Thymus (tissue), 11 donors: Measurements from ENCODE around the gene PRDM15. TPM values are rescaled to one million over a fixed set of nuclear protein-coding genes. Genes with fewer than 3 reads are reported as not detected.

Experiments used
- DNase-seq, 9 donors: peaks; one replicate each; pipeline ENCODE4 v3.0.0-alpha.2; 2013; ENCODE audit warnings: low spot score in 9 of 9, low read depth in 6 of 9, missing footprints in 1 of 9
- H3K27ac ChIP-seq, 2 donors: one replicate each; pipeline ENCODE4 v1.5.1; 2013; ENCODE audit warnings: control low read depth in 1 of 2, low read depth in 1 of 2, low read length in 1 of 2, mild to moderate bottlenecking in 1 of 2, moderate library complexity in 1 of 2
- H3K27me3 ChIP-seq, 2 donors: one replicate each; pipeline ENCODE4 v1.5.1; 2013; ENCODE audit warnings: low read length in 1 of 2; ENCODE audit not compliant: control insufficient read depth in 2 of 2, insufficient read depth in 1 of 2
- H3K36me3 ChIP-seq, 2 donors: one replicate each; pipeline ENCODE4 v1.5.1; 2013; ENCODE audit warnings: low read length in 1 of 2, mild to moderate bottlenecking in 1 of 2, moderate library complexity in 1 of 2; ENCODE audit not compliant: control insufficient read depth in 2 of 2, insufficient read depth in 2 of 2
- H3K4me1 ChIP-seq, 2 donors: one replicate each; pipeline ENCODE4 v1.5.1; 2013; ENCODE audit warnings: low read length in 2 of 2; ENCODE audit not compliant: control insufficient read depth in 2 of 2, insufficient read depth in 2 of 2
- H3K4me3 ChIP-seq, 2 donors: one replicate each; pipeline ENCODE4 v1.5.1; 2013; ENCODE audit warnings: low read length in 2 of 2, control low read depth in 1 of 2, mild to moderate bottlenecking in 1 of 2
- H3K9me3 ChIP-seq, 2 donors: one replicate each; pipeline ENCODE4 v1.5.1; 2013; ENCODE audit warnings: low read length in 1 of 2, mild to moderate bottlenecking in 1 of 2; ENCODE audit not compliant: control insufficient read depth in 2 of 2, insufficient read depth in 1 of 2
- WGBS: extraction: QIAGEN DNeasy Blood & Tissue Kit; methylation state at CpG from one replicate; pipeline ENCODE4 v1.1.7; 2013; 5-methylcytosine and 5-hydroxymethylcytosine counted together
- polyA plus RNA-seq: library from polyadenylated mRNA; stranded (reverse); fragments of 200-250 nt; gene quantifications from one replicate; pipeline ENCODE4 v1.2.3, GENCODE V29; 2013
- total RNA-seq: library from RNA; stranded (reverse); fragments of 120-200 nt; gene quantifications from one replicate; pipeline ENCODE4 v1.2.4, GENCODE V29; 2013
- donor health status: healthy.

The PRDM15 gene
- total and polyA plus RNA-seq, 2 donors: 4.0 to 6.1 TPM

DNA sequence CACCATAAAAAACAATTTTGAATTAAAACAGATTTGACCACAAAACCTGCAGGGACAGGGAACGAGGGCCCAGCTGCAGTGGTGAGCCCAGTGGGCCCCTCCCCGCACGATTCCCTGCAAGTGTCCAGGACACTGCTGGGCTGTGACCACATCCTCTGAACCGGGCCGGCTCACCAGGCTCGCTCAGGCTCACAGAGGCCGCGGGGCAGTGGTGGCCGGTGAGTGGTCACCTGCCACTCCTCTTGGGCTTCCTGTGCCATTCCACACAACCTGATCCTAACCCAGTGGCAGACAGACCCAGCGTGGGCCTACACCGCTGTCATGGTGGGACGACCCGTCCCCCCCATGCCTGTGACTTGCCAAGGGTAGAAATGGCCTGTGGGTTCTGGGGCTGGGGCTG lies 75.8 kb downstream of the PRDM15 start:
- peaks cover 0 to 3% of the 10 kb centered on the region in 2 donors for H3K9me3 ChIP-seq
- H3K27ac ChIP-seq: no peak overlapping the region
- H3K36me3 ChIP-seq: peaks cover 45 to 58% of the 10 kb centered on the region in 2 donors
- H3K4me3 ChIP-seq: no peak overlapping the region
- WGBS: 96% methylated on average over 13 of the region's 13 CpGs
- no peaks in the 10 kb centered on the region for H3K4me1 ChIP-seq
- no peaks in the 10 kb centered on the region for H3K27me3 ChIP-seq
- no peak for DNase-seq

DNA sequence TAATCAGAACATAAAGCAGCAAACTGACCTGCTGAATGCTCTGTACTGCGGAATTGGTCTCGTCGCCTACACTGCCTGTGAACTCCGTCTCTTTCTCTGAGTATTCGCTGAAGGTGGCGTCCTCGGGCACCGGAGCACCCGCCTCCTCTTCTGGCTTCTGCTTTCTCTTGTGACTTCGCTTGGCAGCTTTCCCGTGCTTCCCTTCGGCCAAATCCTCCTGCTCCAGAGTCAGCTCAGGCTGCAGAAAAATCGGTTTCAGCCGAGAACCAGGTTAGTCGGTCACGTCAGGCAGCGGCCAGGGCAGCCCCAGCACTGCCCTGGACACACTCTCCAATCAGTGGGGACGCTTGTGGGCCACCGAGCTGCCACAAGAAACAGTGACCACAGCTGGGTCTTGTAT lies 76.5 kb downstream of the PRDM15 start:
- H3K4me3 ChIP-seq: no peak overlapping the region
- H3K4me1 ChIP-seq: no peaks in the 10 kb centered on the region
- H3K27me3 ChIP-seq: no peaks in the 10 kb centered on the region
- WGBS: 92% methylated on average over 19 of the region's 19 CpGs
- no peak overlapping the region for H3K27ac ChIP-seq
- DNase-seq: no peak
- H3K36me3 ChIP-seq: peaks cover 47 to 56% of the 10 kb centered on the region in 2 donors
- peaks cover 0 to 3% of the 10 kb centered on the region in 2 donors for H3K9me3 ChIP-seq

DNA sequence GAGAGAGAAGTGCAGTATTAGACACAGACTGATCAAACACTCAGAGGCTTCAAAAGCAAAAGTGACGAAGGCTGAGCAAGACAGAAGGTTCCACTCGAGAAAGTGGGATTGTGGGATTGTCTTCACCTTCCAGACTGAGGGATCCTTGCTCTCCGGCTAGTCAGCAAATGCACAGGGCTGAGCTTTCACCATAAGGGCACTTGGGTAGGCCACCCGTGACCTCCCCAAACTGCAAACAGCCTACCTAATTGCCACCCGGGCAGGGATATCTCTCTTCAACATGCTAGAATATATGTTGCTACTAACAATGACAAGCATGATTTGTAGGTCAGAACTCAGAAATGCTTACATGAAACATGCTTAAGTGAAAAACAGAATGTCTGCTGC lies 77.0 kb downstream of the PRDM15 start:
- Histone ChIP-seq H3K36me3 (peaks cover 43 to 57% of the 10 kb centered on the region in 2 donors), H3K4me1 (no peaks in the 10 kb centered on the region), H3K27ac (peak overlapping the region in 1 of 2 donors; percentile 18), H3K4me3 (no peak overlapping the region), H3K9me3 (peaks cover 0 to 3% of the 10 kb centered on the region in 2 donors), H3K27me3 (no peaks in the 10 kb centered on the region)
- WGBS: 76% methylated on average over 5 of the region's 5 CpGs
- no peak for DNase-seq

DNA sequence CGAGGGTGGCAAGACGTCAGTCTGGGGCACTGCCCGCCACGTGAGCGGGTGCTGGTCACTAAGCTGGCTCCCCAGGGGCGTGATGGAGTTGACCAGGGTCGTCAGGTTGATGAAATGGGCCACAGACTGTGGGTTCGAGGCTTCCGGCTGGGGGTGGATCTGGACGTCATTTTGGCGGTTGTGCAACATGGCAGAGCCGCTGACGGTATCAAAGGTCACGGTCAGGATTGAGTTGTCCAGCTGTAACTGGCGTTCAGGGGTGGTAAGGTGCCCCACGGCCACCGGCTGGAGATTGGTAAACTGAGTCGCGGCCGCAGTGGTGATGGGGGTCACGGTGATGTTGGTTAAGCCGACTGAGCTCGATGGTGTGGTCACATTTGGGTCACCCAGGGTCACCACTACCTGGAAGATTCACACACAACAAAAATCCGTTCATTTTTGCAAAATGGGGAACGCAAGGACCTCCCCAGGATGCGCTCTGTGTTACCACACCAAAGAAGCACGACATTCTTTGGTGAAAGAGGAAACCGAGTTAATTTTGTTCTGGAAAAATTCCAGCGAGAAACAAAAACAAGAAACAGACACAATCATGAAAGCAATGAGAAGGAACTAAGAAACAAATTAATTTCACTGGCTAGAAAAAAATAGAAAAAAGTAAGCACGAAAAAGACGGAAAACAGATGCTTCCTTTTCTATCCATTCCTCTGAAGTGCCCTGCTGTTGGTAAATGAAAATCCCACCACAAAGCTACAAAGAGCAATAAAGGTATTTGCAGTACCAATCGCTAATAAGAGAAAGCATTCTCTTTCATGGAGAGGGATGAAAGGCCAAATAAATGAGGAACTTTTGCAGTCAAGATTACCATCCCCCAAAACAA lies 77.6 kb downstream of the PRDM15 start:
- Histone ChIP-seq H3K27ac (peak overlapping the region in 1 of 2 donors; percentile 18), H3K4me1 (peaks cover 0 to 5% of the 10 kb centered on the region in 2 donors), H3K27me3 (no peaks in the 10 kb centered on the region), H3K4me3 (no peak overlapping the region), H3K9me3 (peaks cover 0 to under 1% of the 10 kb centered on the region in 2 donors), H3K36me3 (peaks cover 47 to 60% of the 10 kb centered on the region in 2 donors)
- no peak for DNase-seq
- 93% methylated on average over 32 of the region's 32 CpGs for WGBS

DNA sequence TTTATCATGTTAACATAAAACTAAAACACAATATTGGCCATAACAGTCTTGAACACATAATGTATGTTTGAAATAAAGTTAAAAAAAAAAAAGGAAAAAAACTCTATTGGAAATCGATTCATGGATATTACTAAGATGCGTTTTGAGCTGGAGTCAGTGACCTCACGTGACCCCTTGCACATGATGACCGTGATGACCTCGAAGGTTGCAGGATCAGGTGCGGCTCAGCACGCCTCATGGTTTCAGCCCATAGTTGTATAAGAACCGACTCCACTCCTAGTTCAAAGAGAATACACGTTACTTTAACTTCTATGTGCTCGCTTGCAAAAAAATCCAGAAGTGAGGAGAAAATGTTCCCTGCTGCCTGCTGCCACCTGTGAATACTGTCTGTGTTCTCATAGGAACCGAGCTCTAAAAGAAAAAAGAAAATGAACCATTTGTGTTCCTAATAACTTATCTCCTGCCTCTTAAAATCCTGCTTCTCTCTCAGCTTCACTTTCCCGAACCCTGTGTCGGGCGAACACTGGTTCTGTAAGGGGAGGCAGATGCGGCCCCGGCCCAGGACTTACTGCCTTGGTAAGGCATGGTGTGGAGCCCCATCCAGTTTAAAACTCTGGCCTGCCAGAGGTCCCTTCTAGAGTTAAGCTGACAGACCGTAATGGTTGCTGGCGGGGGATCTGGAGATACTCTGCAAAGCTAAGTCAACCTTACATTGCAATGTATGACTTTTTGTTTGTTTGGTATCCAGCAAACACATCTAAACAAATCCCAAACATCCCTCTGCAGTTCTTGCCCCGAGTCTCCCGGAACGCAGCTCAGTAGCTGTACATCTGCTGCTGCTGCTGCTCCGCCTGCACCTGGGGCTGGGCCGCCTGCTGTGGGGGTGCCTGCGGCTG lies 78.5 kb downstream of the PRDM15 start:
- WGBS: 94% methylated on average over 24 of the region's 24 CpGs
- H3K27me3 ChIP-seq: no peaks in the 10 kb centered on the region
- H3K36me3 ChIP-seq: peaks cover 47 to 60% of the 10 kb centered on the region in 2 donors
- peaks cover 0 to 5% of the 10 kb centered on the region in 2 donors for H3K4me1 ChIP-seq
- H3K27ac ChIP-seq: no peak overlapping the region
- H3K4me3 ChIP-seq: no peak overlapping the region
- no peaks in the 10 kb centered on the region for H3K9me3 ChIP-seq
- DNase-seq: no peak

DNA sequence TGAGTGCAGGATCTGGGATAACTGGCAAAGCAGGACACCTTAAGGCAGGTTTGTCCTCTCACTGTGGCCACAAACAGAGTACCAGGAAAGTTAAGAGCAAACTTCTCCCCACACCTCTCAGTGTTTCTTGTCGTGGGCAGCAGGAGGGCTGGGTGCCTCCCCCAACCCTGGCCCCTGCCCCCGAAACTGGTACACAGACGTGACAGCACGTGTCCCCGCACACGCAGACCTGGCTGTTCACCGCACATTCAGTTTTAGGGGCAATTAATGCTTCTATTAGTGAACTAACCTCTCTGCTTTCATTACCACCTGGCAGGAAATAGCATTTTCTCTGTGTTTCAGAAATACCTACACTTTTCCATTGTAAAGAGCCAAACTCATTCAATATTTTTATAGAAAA lies 79.4 kb downstream of the PRDM15 start:
- no peak overlapping the region for H3K27ac ChIP-seq
- H3K4me3 ChIP-seq: no peak overlapping the region
- peaks cover 47 to 60% of the 10 kb centered on the region in 2 donors for H3K36me3 ChIP-seq
- no peak for DNase-seq
- 98% methylated on average over 7 of the region's 7 CpGs for WGBS
- H3K9me3 ChIP-seq: no peaks in the 10 kb centered on the region
- no peaks in the 10 kb centered on the region for H3K27me3 ChIP-seq
- peaks cover 0 to 5% of the 10 kb centered on the region in 2 donors for H3K4me1 ChIP-seq

DNA sequence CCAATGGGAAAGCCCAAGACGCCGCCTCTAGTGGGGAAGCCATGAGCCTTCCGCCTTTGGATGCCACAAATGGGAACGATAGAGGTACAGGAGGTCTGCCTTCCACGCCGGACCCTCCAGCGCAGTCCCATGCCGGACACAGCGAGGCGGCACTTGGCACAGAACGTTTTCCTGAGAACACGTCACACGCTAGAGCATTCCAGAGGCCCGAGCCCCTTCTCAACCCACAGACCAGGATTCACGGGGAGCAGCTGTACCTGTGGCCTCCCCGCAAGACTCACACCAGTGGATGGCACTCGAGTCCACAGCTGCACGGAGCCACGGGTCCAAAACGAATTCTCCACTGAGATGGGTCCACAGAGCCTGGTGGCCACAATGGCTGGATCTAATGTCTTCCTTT lies 80.8 kb downstream of the PRDM15 start:
- H3K36me3 ChIP-seq: peaks cover 47 to 54% of the 10 kb centered on the region in 2 donors
- no peak for DNase-seq

DNA sequence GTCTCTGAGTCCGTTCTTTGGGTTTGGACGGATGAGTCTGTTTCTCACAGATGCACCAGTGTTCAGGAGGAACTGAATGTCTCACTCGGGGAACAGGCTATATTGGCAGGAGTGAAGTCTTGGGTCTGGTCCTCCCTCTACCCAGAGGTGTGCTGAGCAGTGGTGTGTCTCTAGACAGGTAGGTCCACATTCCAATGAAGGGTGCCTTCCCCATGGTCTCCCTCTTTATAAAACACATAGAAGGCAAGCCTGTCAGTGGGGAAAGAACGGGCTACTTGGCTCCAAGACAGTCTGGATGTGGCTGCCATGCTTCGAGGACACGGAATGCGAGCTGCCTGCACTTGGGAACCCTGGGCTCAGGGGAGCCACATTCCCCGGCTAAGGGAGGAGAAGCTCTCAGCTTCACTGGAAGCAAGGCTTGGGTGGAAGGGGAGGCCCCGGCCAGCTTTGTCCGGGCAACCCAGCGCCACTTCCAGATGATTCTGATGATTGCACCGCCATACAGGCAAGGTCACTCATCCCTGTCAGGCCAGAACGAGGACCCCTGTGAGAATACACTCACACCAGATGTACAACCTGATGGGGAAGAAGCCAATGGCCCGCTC lies 82.6 kb downstream of the PRDM15 start:
- H3K4me1 ChIP-seq: peaks cover 0 to 5% of the 10 kb centered on the region in 2 donors
- peaks cover 37 to 38% of the 10 kb centered on the region in 2 donors for H3K36me3 ChIP-seq
- no peak for DNase-seq
- H3K4me3 ChIP-seq: no peak overlapping the region
- peaks cover 0 to 12% of the 10 kb centered on the region in 2 donors for H3K9me3 ChIP-seq
- H3K27ac ChIP-seq: no peak overlapping the region
- H3K27me3 ChIP-seq: no peaks in the 10 kb centered on the region
- WGBS: 97% methylated on average over 14 of the region's 14 CpGs

More for the DNA sequence above, 80.8 kb downstream of the PRDM15 start:
- H3K27ac ChIP-seq: no peak overlapping the region
- 98% methylated on average over 20 of the region's 20 CpGs for WGBS
- H3K9me3 ChIP-seq: peaks cover 0 to under 1% of the 10 kb centered on the region in 2 donors
- H3K4me1 ChIP-seq: peaks cover 0 to 5% of the 10 kb centered on the region in 2 donors
- H3K27me3 ChIP-seq: no peaks in the 10 kb centered on the region
- no peak overlapping the region for H3K4me3 ChIP-seq
